CD14-positive monocyte (primary cell): ENCODE measurements around the gene MTCH2. TPM values are rescaled to one million over a fixed set of nuclear protein-coding genes. Genes with fewer than 3 reads are reported as not detected.

Experiments used
- DNase-seq, 3 donors: peaks; one replicate each; pipeline ENCODE4 v3.0.0-alpha.2; 2011 to 2022
- H2AFZ ChIP-seq: 2 replicates; pipeline ENCODE4 v1.6.0; 2012; ENCODE audit warnings: mild to moderate bottlenecking, low read depth, low read length, inconsistent platforms; ENCODE audit not compliant: insufficient read depth, poor library complexity, severe bottlenecking
- H3K27ac ChIP-seq, 2 donors: 1 replicate in 1 of 2; 2 replicates in 1 of 2; pipeline ENCODE4 v1.5.1; 2012 to 2013; ENCODE audit warnings: low read length in 2 of 2, control low read depth in 1 of 2, inconsistent platforms in 1 of 2, low read depth in 1 of 2, mild to moderate bottlenecking in 1 of 2
- H3K27me3 ChIP-seq, 2 donors: one replicate each; pipeline versions ENCODE4 v1.6.0 to v1.6.1; 2011 to 2013; ENCODE audit warnings: low read length in 2 of 2; ENCODE audit not compliant: control insufficient read depth in 2 of 2, insufficient read depth in 2 of 2
- H3K36me3 ChIP-seq, 2 donors: replicated peaks in 1 of 2; 1 replicate in 1 of 2; 2 replicates in 1 of 2; pipeline versions ENCODE4 v1.5.1 to v1.6.1; 2012 to 2013; ENCODE audit warnings: low read length in 2 of 2, control low read depth in 1 of 2, inconsistent platforms in 1 of 2, mild to moderate bottlenecking in 1 of 2; ENCODE audit not compliant: insufficient read depth in 2 of 2, control insufficient read depth in 1 of 2
- H3K4me1 ChIP-seq, 2 donors: 1 replicate in 1 of 2; 2 replicates in 1 of 2; pipeline versions ENCODE4 v1.5.1 to v1.6.1; 2012 to 2013; ENCODE audit warnings: low read length in 2 of 2, control low read depth in 1 of 2, inconsistent platforms in 1 of 2, mild to moderate bottlenecking in 1 of 2, moderate library complexity in 1 of 2; ENCODE audit not compliant: insufficient read depth in 2 of 2, control insufficient read depth in 1 of 2
- H3K4me2 ChIP-seq: replicated peaks from 2 replicates; pipeline ENCODE3; 2012; ENCODE audit warnings: low read length, moderate library complexity, mild to moderate bottlenecking; ENCODE audit not compliant: poor library complexity, severe bottlenecking; ENCODE audit errors: extremely low read depth
- H3K4me3 ChIP-seq, 3 experiments: fragments of 200-600 bp in 1 of 3; sonication (generic) in 1 of 3; replicated peaks in 1 of 3; 1 replicate in 2 of 3; 2 replicates in 1 of 3; pipeline ENCODE4 v1.5.1; 2011 to 2013; ENCODE audit warnings: low read length in 3 of 3, mild to moderate bottlenecking in 3 of 3, control low read depth in 2 of 3, low read depth in 2 of 3, inconsistent platforms in 1 of 3, moderate library complexity in 1 of 3
- H3K79me2 ChIP-seq: 2 replicates; pipeline ENCODE4 v1.6.0; 2012; ENCODE audit warnings: mild to moderate bottlenecking, control low read depth, inconsistent platforms, low read length, moderate library complexity; ENCODE audit not compliant: insufficient read depth
- H3K9ac ChIP-seq: 2 replicates; pipeline ENCODE4 v1.6.0; 2017; ENCODE audit warnings: low read length, mild to moderate bottlenecking; ENCODE audit not compliant: insufficient read depth, poor library complexity, severe bottlenecking
- H3K9me3 ChIP-seq, 2 donors: replicated peaks in 1 of 2; 1 replicate in 1 of 2; 2 replicates in 1 of 2; pipeline versions ENCODE4 v1.5.1 to v1.6.1; 2012 to 2013; ENCODE audit warnings: low read length in 2 of 2, control low read depth in 1 of 2; ENCODE audit not compliant: control insufficient read depth in 1 of 2, insufficient read depth in 1 of 2
- H4K20me1 ChIP-seq: 2 replicates; pipeline ENCODE4 v1.6.0; 2012; ENCODE audit warnings: mild to moderate bottlenecking, low read length, control low read depth, moderate library complexity; ENCODE audit not compliant: insufficient read depth
- H3K27ac Mint-ChIP-seq, 7 donors: one replicate each; pipeline ENCODE4 v1.8.0; 2020; ENCODE audit warnings: mild to moderate bottlenecking in 7 of 7, mixed read lengths in 7 of 7, moderate library complexity in 6 of 7, inconsistent platforms in 2 of 7
- H3K27me3 Mint-ChIP-seq, 3 donors: one replicate each; pipeline ENCODE4 v1.8.0; 2021 to 2022; ENCODE audit warnings: low read depth in 3 of 3, mild to moderate bottlenecking in 3 of 3, mixed read lengths in 3 of 3, moderate library complexity in 3 of 3, inconsistent platforms in 1 of 3
- H3K36me3 Mint-ChIP-seq, 2 donors: one replicate each; pipeline ENCODE4 v1.8.0; 2020; ENCODE audit warnings: mixed read lengths in 2 of 2, inconsistent platforms in 1 of 2, mild to moderate bottlenecking in 1 of 2
- H3K4me1 Mint-ChIP-seq: one replicate; pipeline ENCODE4 v1.8.0; 2020; ENCODE audit warnings: mild to moderate bottlenecking, mixed read lengths
- H3K4me3 Mint-ChIP-seq, 2 donors: one replicate each; pipeline ENCODE4 v1.8.0; 2020; ENCODE audit warnings: mild to moderate bottlenecking in 2 of 2, mixed read lengths in 2 of 2, moderate library complexity in 1 of 2
- H3K9me3 Mint-ChIP-seq, 7 donors: one replicate each; pipeline ENCODE4 v1.8.0; 2020 to 2022; ENCODE audit warnings: mixed read lengths in 7 of 7, mild to moderate bottlenecking in 6 of 7, moderate library complexity in 6 of 7, inconsistent platforms in 2 of 7
- CTCF ChIP-seq: fragments of 200-600 bp; IDR thresholded peaks from one replicate; pipeline ENCODE4 v1.8.0; 2022; ENCODE audit warnings: antibody characterized with exemption, mild to moderate bottlenecking
- WGBS: methylation state at CpG from one replicate; pipeline ENCODE4 v1.1.5; 2013; ENCODE audit warnings: missing lambda C conversion rate; ENCODE audit not compliant: insufficient coverage; 5-methylcytosine and 5-hydroxymethylcytosine counted together
- intact Hi-C, 2 donors: fragments of 100-400 bp; cut with micrococcal nuclease; formaldehyde crosslinking; loops; one replicate each; pipeline versions ENCODE4 v1.15.0 to v1.15.1; 2023
- polyA plus RNA-seq, 3 donors: library from polyadenylated mRNA; depleted of rRNA in 1 of 3; unstranded in 2 of 3; stranded (reverse) in 1 of 3; fragments of 300-500 nt in 2 of 3; fragments of >200 nt in 1 of 3; fragmentation: Illumina TruSeq in 2 of 3; gene quantifications; 1 replicate in 2 of 3; 2 replicates in 1 of 3; pipeline ENCODE4 v1.2.3, GENCODE V29; 2012 to 2021

MTCH2 gene
- polyA plus RNA-seq, 3 donors = 31.7 to 116 (median 98.0) TPM

DNA sequence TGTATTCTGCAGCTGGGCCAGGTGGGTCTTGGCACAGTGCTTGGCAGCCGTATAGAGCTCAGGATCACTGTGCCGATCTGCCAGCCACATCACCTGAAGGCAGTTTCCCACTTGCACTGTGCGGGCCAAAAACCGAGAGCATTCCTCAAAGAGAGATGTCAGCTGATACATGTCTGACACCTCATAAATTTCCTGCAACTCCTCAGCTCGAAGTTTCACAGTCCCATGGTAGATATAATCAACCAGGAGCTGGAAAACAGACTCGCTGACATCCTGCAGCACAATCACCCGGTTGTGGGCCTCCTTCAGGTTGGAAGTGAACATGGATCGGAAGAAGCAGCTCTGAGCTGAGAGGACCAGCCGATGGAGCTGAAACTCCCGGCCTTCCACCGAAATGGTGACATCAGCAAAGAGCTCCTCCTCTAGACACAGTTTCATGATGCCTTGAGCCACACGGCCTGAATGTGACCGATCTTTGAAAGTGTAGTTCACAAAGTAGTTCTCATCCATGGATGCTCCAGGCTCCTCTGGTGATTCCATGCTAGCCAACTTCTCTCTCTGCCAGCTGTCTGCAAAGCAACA lies 64.8 kb downstream of the MTCH2 start:
- H3K27ac ChIP-seq = peak overlapping the region in 1 of 2 donors; percentile 89
- no peak overlapping the region for H3K9ac ChIP-seq
- WGBS = 89% methylated on average over 12 of the region's 13 CpGs

DNA sequence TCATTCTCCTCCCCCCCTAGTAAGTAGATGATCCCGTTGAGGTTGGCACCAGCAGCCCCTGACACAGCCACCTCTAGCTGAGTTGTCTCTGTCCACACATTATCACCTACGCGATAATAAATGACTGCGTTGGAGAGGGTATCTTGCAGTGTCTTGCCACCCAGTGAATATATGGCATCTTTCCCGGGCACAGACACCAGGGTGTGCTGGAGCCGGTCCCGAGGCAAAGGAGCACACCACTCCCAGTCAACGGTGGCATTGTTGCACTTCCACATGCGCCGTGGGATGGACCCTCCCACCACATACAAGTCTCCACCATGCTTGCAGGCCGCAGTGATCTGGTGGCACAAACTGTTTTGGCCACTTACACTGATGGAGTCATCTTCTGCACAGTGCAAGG lies 69.0 kb downstream of the MTCH2 start:
- no peaks in the 10 kb centered on the region for H3K9me3 Mint-ChIP-seq
- intact Hi-C loops = loop anchor here in 1 of 2 donors (10.0 kb wide), 1 partner anchor 191 kb away; the partner anchor contains the start of gene FNBP4
- H4K20me1 ChIP-seq = peaks cover 12% of the 10 kb centered on the region
- H3K9me3 ChIP-seq = no peaks in the 10 kb centered on the region
- no peak overlapping the region for H3K9ac ChIP-seq
- H3K36me3 Mint-ChIP-seq = peaks cover 53 to 67% of the 10 kb centered on the region in 2 donors
- H3K79me2 ChIP-seq = peaks cover 78% of the 10 kb centered on the region
- no peak for TF ChIP-seq CTCF
- peaks cover 49 to 69% of the 10 kb centered on the region in 2 donors for H3K36me3 ChIP-seq
- no peak overlapping the region for H3K4me3 Mint-ChIP-seq
- 98% methylated on average over 11 of the region's 11 CpGs for WGBS
- H2AFZ ChIP-seq = no peak overlapping the region
- H3K27ac Mint-ChIP-seq = no peak overlapping the region
- H3K4me3 ChIP-seq = no peak overlapping the region
- no peak overlapping the region for H3K27ac ChIP-seq
- no peaks in the 10 kb centered on the region for H3K27me3 ChIP-seq
- peaks cover 13% of the 10 kb centered on the region for H3K4me1 Mint-ChIP-seq
- no peaks in the 10 kb centered on the region for H3K27me3 Mint-ChIP-seq
- H3K4me2 ChIP-seq = no peak overlapping the region
- H3K4me1 ChIP-seq = peaks cover 6 to 7% of the 10 kb centered on the region in 2 donors
- no peak for DNase-seq

More for the DNA sequence above, 64.8 kb downstream of the MTCH2 start:
- intact Hi-C loops = loop anchor here in 1 of 2 donors (5.0 to 10.0 kb wide), 2 partner anchors 150 to 187 kb away; partner anchors contain the start of genes FNBP4 and PSMC3
- no peaks in the 10 kb centered on the region for H3K9me3 ChIP-seq
- peaks cover 48 to 61% of the 10 kb centered on the region in 2 donors for H3K36me3 ChIP-seq
- no peaks in the 10 kb centered on the region for H3K9me3 Mint-ChIP-seq
- no peak overlapping the region for H3K4me3 Mint-ChIP-seq
- no peak overlapping the region for H3K4me2 ChIP-seq
- H3K4me1 ChIP-seq = peaks cover 20 to 26% of the 10 kb centered on the region in 2 donors
- no peak for TF ChIP-seq CTCF
- H3K4me3 ChIP-seq = peak overlapping the region in 1 of 3 experiments; percentile 87
- DNase-seq = no peak
- no peaks in the 10 kb centered on the region for H3K27me3 Mint-ChIP-seq
- H3K4me1 Mint-ChIP-seq = peaks cover 26% of the 10 kb centered on the region
- no peak overlapping the region for H2AFZ ChIP-seq
- H3K27me3 ChIP-seq = no peaks in the 10 kb centered on the region
- H3K36me3 Mint-ChIP-seq = peaks cover 50 to 60% of the 10 kb centered on the region in 2 donors
- peaks cover 68% of the 10 kb centered on the region for H3K79me2 ChIP-seq
- H4K20me1 ChIP-seq = peaks cover 5% of the 10 kb centered on the region
- H3K27ac Mint-ChIP-seq = peak overlapping the region in 5 of 7 donors; percentile 68 to 99 (median 96)
